Nephron (organoid): Measurements from ENCODE around the gene FDPS.

ENCODE experiments used
- H3K27ac Mint-ChIP-seq, 3 experiments: 2 replicates each; pipeline ENCODE4 v1.8.0; 2020; ENCODE audit warnings: mixed read lengths in 3 of 3, mild to moderate bottlenecking in 2 of 3, moderate library complexity in 1 of 3
- H3K27me3 Mint-ChIP-seq: 2 replicates; pipeline ENCODE4 v1.8.0; 2021; ENCODE audit warnings: low read depth, mild to moderate bottlenecking, moderate library complexity, mixed read lengths
- H3K36me3 Mint-ChIP-seq: 2 replicates; pipeline ENCODE4 v1.8.0; 2020; ENCODE audit warnings: low read depth, mixed read lengths
- H3K4me1 Mint-ChIP-seq: 2 replicates; pipeline ENCODE4 v1.8.0; 2020; ENCODE audit warnings: mixed read lengths
- H3K4me3 Mint-ChIP-seq, 3 experiments: 2 replicates each; pipeline ENCODE4 v1.8.0; 2020; ENCODE audit warnings: mild to moderate bottlenecking in 3 of 3, mixed read lengths in 3 of 3, moderate library complexity in 2 of 3
- H3K9me3 Mint-ChIP-seq: 2 replicates; pipeline ENCODE4 v1.8.0; 2020; ENCODE audit warnings: mixed read lengths
- CTCF ChIP-seq, 3 experiments: fragments of 200-600 bp; sonication (generic); IDR thresholded peaks; one replicate each; pipeline ENCODE4 v1.5.0; 2021; ENCODE audit warnings: antibody characterized with exemption in 3 of 3; ENCODE audit not compliant: unreplicated experiment in 3 of 3

FDPS gene

GRCh38 chr1:155308493-155309422 is at the start of gene FDPS:
Gene FDPS, plus strand, starts transcription at chr1:155308866. Its CDS starts 924 bp downstream, at chr1:155309790.
- peak in 1 of 3 experiments; percentile 8 for TF ChIP-seq CTCF (IDR thresholded peaks at IDR 0.05; ENCODE audit: unreplicated experiment in 3 of 3)
- no peaks in the 10 kb centered on the region for H3K27me3 Mint-ChIP-seq
- peaks cover 24% of the 10 kb centered on the region for H3K36me3 Mint-ChIP-seq
- H3K9me3 Mint-ChIP-seq = no peaks in the 10 kb centered on the region
- peaks cover 28% of the 10 kb centered on the region for H3K4me1 Mint-ChIP-seq
- H3K27ac Mint-ChIP-seq = peak within 1 kb of the TSS; percentile 87 to 97 (median 96)
- peak within 1 kb of the TSS; percentile 97 to 99 (median 97) for H3K4me3 Mint-ChIP-seq

GRCh38 chr1:155260276-155260675 is 48.4 kb upstream of the FDPS start:
- Mint-ChIP-seq H3K4me1 (peaks cover 30% of the 10 kb centered on the region), H3K4me3 (peak overlapping the region; percentile 96 to 97 (median 97)), H3K27ac (no peak overlapping the region), H3K27me3 (no peaks in the 10 kb centered on the region), H3K9me3 (no peaks in the 10 kb centered on the region), H3K36me3 (peaks cover 56% of the 10 kb centered on the region)
- no peak for TF ChIP-seq CTCF (IDR thresholded peaks at IDR 0.05; ENCODE audit: unreplicated experiment in 3 of 3)

GRCh38 chr1:155261493-155261851 is 47.2 kb upstream of the FDPS start:
- peak overlapping the region; percentile 64 to 86 (median 81) for H3K27ac Mint-ChIP-seq
- TF ChIP-seq CTCF (IDR thresholded peaks at IDR 0.05; ENCODE audit: unreplicated experiment in 3 of 3) = no peak
- H3K9me3 Mint-ChIP-seq = no peaks in the 10 kb centered on the region
- no peaks in the 10 kb centered on the region for H3K27me3 Mint-ChIP-seq
- H3K4me1 Mint-ChIP-seq = peaks cover 24% of the 10 kb centered on the region
- peak overlapping the region; percentile 96 to 97 (median 97) for H3K4me3 Mint-ChIP-seq
- peaks cover 63% of the 10 kb centered on the region for H3K36me3 Mint-ChIP-seq

- Mint-ChIP-seq H3K9me3 (no peaks in the 10 kb centered on the region), H3K36me3 (peaks cover 65% of the 10 kb centered on the region), H3K4me1 (peaks cover 18% of the 10 kb centered on the region), H3K27ac (peak within 1 kb of the TSS; percentile 64 to 86 (median 81)), H3K4me3 (peak within 1 kb of the TSS; percentile 96 to 97 (median 97)), H3K27me3 (no peaks in the 10 kb centered on the region)
- TF ChIP-seq CTCF (IDR thresholded peaks at IDR 0.05; ENCODE audit: unreplicated experiment in 3 of 3) = no peak
Observed at GRCh38 chr1:155261852-155262673, 46.6 kb upstream of the FDPS start, which contains the start of gene SCAMP3. Gene SCAMP3, minus strand, starts transcription at chr1:155262360. Its CDS starts 209 bp downstream, at chr1:155262151.

GRCh38 chr1:155263067-155263466 is 45.6 kb upstream of the FDPS start:
- TF ChIP-seq CTCF (IDR thresholded peaks at IDR 0.05; ENCODE audit: unreplicated experiment in 3 of 3) = no peak
- H3K36me3 Mint-ChIP-seq = peaks cover 69% of the 10 kb centered on the region
- peak overlapping the region; percentile 43 to 86 (median 64) for H3K27ac Mint-ChIP-seq
- no peaks in the 10 kb centered on the region for H3K9me3 Mint-ChIP-seq
- H3K27me3 Mint-ChIP-seq = no peaks in the 10 kb centered on the region
- H3K4me1 Mint-ChIP-seq = peaks cover 23% of the 10 kb centered on the region
- peak overlapping the region; percentile 40 to 97 (median 96) for H3K4me3 Mint-ChIP-seq
